ENCODE results near the gene NXPE4. TPM values are rescaled to one million over a fixed set of nuclear protein-coding genes. Genes with fewer than 3 reads are reported as not detected.
"Not testable (repeated sequence)": the region's sequence is repeated elsewhere in the genome, so short reads cannot be mapped to it uniquely, and the experiment has no call there.

The NXPE4 gene
- total and polyA plus RNA-seq, 9 of the 15 experiments (the other 6 are each of a cell fraction or from before 2014, with no cell fraction given), result not detected

- H3K36me3 ChIP-seq (ENCODE audit: control insufficient read depth, insufficient read depth, low read length); POLR2A ChIA-PET; H3K9ac ChIP-seq (ENCODE audit: insufficient read depth in 1 of 2, low read depth in 2 of 2, low read length in 2 of 2); FAIRE-seq; DNase-seq (ENCODE audit: extremely low read depth in 1 of 4, low spot score in 3 of 4); H3K4me2 ChIP-seq (ENCODE audit: insufficient read depth, low read length); H3K27me3 ChIP-seq (ENCODE audit: control insufficient read depth in 2 of 2, insufficient read depth in 2 of 2, low read length in 2 of 2); intact Hi-C loops (cut with micrococcal nuclease); in situ Hi-C loops (cut with MboI); H3K4me3 ChIP-seq; ATAC-seq; BruUV-seq (replicated peaks); CTCF ChIA-PET (ENCODE audit: low intra/inter-chr PET ratio); H3K9me1 ChIP-seq (ENCODE audit: control insufficient read depth, insufficient read depth, low read length); H3K9me3 ChIP-seq (replicated peaks; ENCODE audit: control insufficient read depth, insufficient read depth, low read depth, low read length); H3K79me2 ChIP-seq (ENCODE audit: control insufficient read depth, insufficient read depth, low read length); H3K27ac ChIP-seq (ENCODE audit: extremely low read depth, low read depth, low read length); H3K4me1 ChIP-seq (replicated peaks in 1 of 2; ENCODE audit: control insufficient read depth in 2 of 2, insufficient read depth in 2 of 2, low read length in 2 of 2); H4K20me1 ChIP-seq (replicated peaks; ENCODE audit: control insufficient read depth, insufficient read depth, low read length); H2AFZ ChIP-seq (ENCODE audit: low read depth, low read length): not testable (repeated sequence)
- 1% methylated on average over 7 of the region's 7 CpGs for WGBS (ENCODE audit: insufficient coverage, low coverage, missing lambda C conversion rate)
Observed at GRCh38 chr11:114603151-114603550, 7.6 kb upstream of the NXPE4 start.

- Histone ChIP-seq H3K27me3 (ENCODE audit: control insufficient read depth in 2 of 2, insufficient read depth in 2 of 2, low read length in 2 of 2) (no peaks in the 10 kb centered on the region; a peak in 1 of 5 replicates), H3K4me2 (ENCODE audit: insufficient read depth, low read length) (no peak overlapping the region), H3K4me3 (no peak overlapping the region), H3K36me3 (ENCODE audit: control insufficient read depth, insufficient read depth, low read length) (no peaks in the 10 kb centered on the region), H3K27ac (ENCODE audit: extremely low read depth, low read depth, low read length) (no peak overlapping the region), H3K4me1 (replicated peaks in 1 of 2; ENCODE audit: control insufficient read depth in 2 of 2, insufficient read depth in 2 of 2, low read length in 2 of 2) (no peaks in the 10 kb centered on the region), H3K9me3 (replicated peaks; ENCODE audit: control insufficient read depth, insufficient read depth, low read depth, low read length) (no peaks in the 10 kb centered on the region), H3K79me2 (ENCODE audit: control insufficient read depth, insufficient read depth, low read length) (no peaks in the 10 kb centered on the region), H2AFZ (ENCODE audit: low read depth, low read length) (no peak overlapping the region), H4K20me1 (replicated peaks; ENCODE audit: control insufficient read depth, insufficient read depth, low read length) (no peaks in the 10 kb centered on the region), H3K9me1 (ENCODE audit: control insufficient read depth, insufficient read depth, low read length) (no peaks in the 10 kb centered on the region), H3K9ac (ENCODE audit: insufficient read depth in 1 of 2, low read depth in 2 of 2, low read length in 2 of 2) (no peak overlapping the region)
- CTCF ChIA-PET (ENCODE audit: low intra/inter-chr PET ratio), result no interaction called here
- intact Hi-C loops (cut with micrococcal nuclease), result no loop called here
- no peak for TF ChIP-seq MAFG (tag; conservative IDR thresholded peaks at IDR 0.05)
- ATAC-seq (no peak), DNase-seq (ENCODE audit: extremely low read depth in 1 of 4, low spot score in 3 of 4) (no peak), FAIRE-seq (no peak)
- POLR2A ChIA-PET, result no interaction called here
- 0% methylated on average over 1 of the region's 1 CpG for WGBS (ENCODE audit: insufficient coverage, low coverage, missing lambda C conversion rate)
- in situ Hi-C loops (cut with MboI), result loop anchor here (10.0 kb wide), 1 partner anchor 136 kb away; no protein-coding TSS in a partner anchor
- no TSS peak for BruUV-seq (replicated peaks)
Observed at GRCh38 chr11:114598461-114598860, 2.9 kb upstream of the NXPE4 start.

Measured in K562 (cell line).